Measurements from ENCODE around the gene ERRFI1. TPM values are rescaled to one million over a fixed set of nuclear protein-coding genes. Genes with fewer than 3 reads are reported as not detected.

The ERRFI1 gene
- polyA plus RNA-seq, 3 donors from 2014 or later, result 0.33 to 1.1 TPM; not detected in 1

DNA sequence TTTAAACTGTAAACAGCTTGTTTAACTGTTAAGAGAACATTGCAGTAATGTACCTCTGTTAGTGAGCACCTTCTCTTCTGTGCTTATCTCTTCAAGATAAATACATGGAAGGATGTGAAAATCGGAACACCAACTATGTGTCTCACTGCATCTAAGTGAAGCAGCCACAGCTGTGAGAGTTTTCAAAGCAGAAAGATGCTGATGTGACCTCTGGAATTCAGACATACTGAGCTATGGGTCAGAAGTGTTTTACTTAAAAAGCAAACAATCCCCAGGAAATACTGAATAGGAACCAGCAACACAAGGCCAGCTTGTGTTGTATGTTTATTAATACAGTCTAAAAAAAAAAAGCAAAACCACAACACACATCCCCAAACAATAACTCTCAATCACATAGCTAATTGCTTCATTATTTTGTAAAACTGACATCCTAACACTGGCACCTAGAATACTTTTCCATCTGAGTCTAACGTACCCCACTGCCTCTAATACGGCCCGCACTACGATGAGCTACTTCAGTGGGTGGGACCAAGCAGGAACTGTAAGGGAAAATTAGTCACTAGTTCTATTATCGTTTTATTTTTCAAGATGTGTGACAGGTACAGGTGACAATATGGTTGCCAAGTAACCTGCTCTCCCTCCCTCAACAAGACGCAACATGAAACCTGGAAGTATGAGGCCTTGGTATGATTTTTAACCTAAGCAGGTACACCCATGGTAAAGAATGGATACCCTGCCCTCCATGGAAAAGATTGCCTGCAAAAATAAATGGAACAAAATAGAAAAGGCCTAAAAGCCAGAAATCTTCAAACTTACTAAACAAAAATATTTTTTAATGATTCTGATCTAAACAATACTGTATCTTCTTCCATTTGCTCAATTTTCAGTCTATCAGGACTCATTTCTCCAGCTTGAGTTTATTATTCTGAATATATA lies 13.9 kb downstream of the ERRFI1 start:
- no peak overlapping the region for H3K4me3 Mint-ChIP-seq
- no peaks in the 10 kb centered on the region for H3K9me3 Mint-ChIP-seq

DNA sequence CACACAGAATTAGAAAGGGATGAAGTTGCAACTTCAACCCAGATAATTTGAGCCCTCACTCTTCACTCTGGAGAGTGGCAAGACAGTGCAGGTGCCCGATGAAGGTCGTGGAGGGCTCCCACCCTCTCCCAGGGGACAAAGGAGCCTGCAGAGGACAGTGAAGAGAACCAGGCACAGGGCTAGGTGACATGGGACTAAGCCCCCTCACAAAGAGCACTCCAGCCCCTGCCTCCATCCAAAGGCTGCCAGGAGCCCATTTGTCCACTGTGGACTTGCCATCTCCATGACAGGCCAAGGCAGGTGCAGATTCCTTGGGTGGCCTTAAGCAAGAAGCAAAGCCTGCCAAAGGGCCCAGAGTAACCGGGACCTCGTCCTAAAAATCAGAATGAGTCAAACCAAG lies 15.1 kb downstream of the ERRFI1 start:
- Mint-ChIP-seq H3K9me3 (no peaks in the 10 kb centered on the region), H3K36me3 (peaks cover 0 to 8% (median 0%) of the 10 kb centered on the region in 3 donors), H3K4me1 (no peaks in the 10 kb centered on the region), H3K27ac (no peak overlapping the region), H3K27me3 (ENCODE audit: low read depth in 3 of 3) (peaks cover 0 to 3% (median 0%) of the 10 kb centered on the region in 3 donors), H3K4me3 (no peak overlapping the region)
- DNase-seq, result no peak

More for the DNA sequence above, 13.9 kb downstream of the ERRFI1 start:
- no peaks in the 10 kb centered on the region for H3K4me1 Mint-ChIP-seq
- peak overlapping the region in 1 of 6 donors; percentile 24 for H3K27ac Mint-ChIP-seq
- peaks cover 0 to 8% (median 0%) of the 10 kb centered on the region in 3 donors for H3K36me3 Mint-ChIP-seq
- no peak for DNase-seq
- peaks cover 3 to 5% (median 3%) of the 10 kb centered on the region in 3 donors for H3K27me3 Mint-ChIP-seq (ENCODE audit: low read depth in 3 of 3)

DNA sequence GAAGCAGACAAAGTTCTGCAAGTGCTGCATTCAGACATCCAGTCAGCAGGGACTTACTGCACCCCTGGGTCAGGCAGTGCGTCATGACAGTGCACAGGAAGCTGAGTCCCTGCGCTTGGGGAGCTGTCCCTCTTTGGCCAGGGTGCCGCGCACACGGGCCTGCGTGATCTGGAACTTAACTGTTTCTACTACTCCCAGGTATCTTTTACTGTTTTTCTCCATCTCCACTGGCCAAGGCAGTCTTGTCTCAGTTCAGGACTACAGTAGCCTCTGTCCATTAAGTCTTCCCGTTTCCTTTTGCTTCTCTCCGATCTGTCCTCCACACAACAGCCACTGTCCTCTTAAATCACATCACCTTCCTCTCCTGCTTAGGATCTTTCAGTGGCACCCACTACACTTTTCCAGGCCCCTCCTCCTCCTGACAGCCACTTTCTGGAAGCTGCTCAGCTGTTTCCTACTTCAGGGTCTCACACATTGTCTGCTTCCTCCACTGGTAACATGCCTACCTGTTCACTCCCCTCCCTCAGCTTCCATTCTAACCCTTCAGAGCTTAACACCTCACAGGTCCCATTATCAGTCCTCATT lies 15.9 kb downstream of the ERRFI1 start:
- DNase-seq, result no peak
- Mint-ChIP-seq H3K4me1 (no peaks in the 10 kb centered on the region), H3K27me3 (ENCODE audit: low read depth in 3 of 3) (peaks cover 0 to 3% (median 0%) of the 10 kb centered on the region in 3 donors), H3K27ac (no peak overlapping the region), H3K4me3 (no peak overlapping the region), H3K36me3 (peaks cover 0 to 11% (median 0%) of the 10 kb centered on the region in 3 donors), H3K9me3 (no peaks in the 10 kb centered on the region)

DNA sequence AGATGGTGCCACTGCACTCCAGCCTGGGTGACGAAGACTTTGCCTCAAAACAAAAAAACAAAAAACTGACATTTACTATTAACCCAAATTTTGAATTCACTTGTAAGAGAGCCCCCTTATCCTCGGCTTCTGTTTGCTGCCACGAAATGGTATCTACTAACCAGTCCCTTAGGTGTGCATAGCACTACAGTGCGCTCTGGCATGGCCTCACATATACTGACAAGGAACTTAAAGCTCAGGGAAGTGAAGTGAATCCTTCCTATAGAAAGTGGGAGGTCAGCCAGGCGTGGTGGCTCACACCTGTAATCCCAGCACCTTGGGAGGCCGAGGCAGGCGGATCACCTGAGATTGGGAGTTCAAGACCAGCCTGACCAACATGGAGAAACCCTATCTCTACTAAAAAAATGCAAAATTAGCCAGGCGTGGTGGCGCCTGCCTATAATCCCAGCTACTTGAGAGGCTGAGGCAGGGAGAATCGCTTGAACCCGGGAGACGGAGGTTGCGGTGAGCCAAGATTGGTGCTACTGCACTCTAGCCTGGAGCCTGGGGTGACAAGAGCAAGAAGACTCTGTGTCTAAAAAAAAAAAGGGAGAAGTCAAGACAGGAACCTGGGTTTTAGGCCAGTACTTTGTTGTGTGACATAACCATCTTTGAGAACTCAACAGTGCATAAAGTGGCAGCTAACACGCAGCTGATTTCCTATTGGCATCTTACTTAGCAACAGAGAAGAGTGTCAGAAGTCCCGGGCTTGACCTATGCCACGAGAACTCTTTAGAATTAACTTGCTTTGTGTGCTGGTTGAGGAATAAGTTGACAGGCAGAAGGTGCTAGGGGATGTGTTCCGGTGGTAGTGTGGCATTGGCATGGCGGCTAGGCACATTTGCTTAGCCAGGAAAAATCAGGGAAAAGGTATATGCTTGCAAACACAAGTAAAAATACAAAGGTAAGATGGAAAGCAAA lies 16.8 kb downstream of the ERRFI1 start:
- Mint-ChIP-seq H3K36me3 (peaks cover 0 to 17% (median 4%) of the 10 kb centered on the region in 3 donors), H3K9me3 (no peaks in the 10 kb centered on the region)

DNA sequence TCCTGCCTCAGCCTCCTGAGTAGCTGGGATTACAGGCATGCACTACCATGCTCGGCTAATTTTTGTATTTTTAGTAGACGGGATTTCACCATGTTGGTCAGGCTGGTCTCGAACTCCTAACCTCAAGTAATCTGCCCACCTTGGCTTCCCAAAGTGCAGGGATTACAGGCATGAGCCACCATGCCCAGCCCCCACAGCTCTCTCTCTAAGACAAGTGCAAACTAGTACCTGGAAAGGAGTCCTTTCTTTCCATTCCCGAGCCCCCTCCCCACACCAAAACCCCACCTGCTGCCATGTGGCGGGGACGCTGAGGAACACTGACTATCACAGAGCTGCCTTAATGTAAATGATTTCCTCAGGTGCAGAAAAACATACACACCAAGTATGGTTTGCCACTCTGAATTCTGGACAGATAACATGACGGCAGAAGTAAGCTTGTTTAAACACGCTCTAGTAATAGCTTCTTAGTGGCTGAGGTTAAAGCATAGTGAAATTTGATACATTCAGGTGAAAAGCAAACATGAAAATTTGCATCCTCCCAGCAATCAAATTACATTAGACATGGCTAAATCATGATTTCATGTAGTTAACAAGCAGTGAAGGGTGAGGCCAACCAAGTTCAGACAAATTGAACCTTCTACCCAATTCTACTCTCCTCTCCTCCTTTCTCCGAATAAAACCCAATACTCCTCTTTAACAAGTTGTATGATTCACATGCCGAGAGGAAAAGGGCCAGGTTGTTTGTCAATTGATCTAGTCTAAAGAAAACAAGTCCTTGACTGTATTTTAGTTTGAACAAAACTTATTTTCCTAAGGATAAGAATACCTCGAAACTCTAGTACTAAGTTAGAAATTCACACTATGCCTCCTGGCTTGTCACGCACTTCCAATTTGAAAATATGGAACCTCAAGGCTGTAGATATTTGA lies 19.8 kb downstream of the ERRFI1 start:
- H3K4me1 Mint-ChIP-seq, result no peaks in the 10 kb centered on the region
- H3K27me3 Mint-ChIP-seq (ENCODE audit: low read depth in 3 of 3), result peaks cover 0 to 3% (median 0%) of the 10 kb centered on the region in 3 donors
- H3K36me3 Mint-ChIP-seq, result peaks cover 4 to 30% (median 22%) of the 10 kb centered on the region in 3 donors
- no peaks in the 10 kb centered on the region for H3K9me3 Mint-ChIP-seq
- H3K4me3 Mint-ChIP-seq, result no peak overlapping the region
- no peak for DNase-seq
- no peak overlapping the region for H3K27ac Mint-ChIP-seq

More for the DNA sequence above, 16.8 kb downstream of the ERRFI1 start:
- DNase-seq, result no peak
- Mint-ChIP-seq H3K27ac (no peak overlapping the region), H3K27me3 (ENCODE audit: low read depth in 3 of 3) (peaks cover 0 to 3% (median 0%) of the 10 kb centered on the region in 3 donors), H3K4me3 (no peak overlapping the region), H3K4me1 (no peaks in the 10 kb centered on the region)

DNA sequence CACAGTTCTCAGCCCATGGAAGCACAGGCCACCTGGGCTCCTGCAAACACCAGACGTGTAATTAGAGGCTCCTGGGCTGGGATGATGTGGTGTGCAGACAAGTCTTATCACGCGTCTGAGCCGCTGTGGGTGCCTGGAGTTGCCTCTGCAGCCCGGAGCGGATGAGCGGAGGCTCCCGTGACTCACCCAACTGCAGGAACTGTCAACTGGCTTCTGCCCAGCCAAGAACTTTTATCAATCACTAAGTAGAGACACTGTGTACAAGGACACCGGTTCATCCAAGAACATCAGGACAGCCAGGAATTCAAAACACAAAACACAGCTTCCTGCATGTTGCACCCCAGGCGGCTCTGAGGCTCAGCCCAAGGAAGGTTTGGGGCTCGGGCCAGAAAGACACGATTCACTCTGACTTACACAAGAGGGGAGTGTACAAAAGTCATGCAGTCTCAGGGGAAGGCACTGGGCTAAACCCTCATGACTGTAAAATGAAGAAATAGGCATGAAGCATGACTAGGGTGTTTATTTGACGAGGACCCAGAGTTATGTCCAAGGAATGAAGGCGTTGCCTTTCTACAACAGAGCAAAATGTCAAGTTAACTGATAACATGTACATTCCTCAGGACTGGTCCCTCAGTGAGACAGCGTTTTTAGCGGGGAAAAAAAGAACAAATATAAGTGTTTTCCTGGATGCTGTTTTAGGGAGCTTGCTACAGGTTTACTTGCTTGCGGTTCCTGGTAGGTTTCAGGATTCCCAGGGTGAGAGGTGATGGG lies 21.1 kb downstream of the ERRFI1 start:
- no peaks in the 10 kb centered on the region for H3K4me1 Mint-ChIP-seq
- no peak for DNase-seq
- H3K27ac Mint-ChIP-seq, result no peak overlapping the region
- peaks cover 4 to 30% (median 25%) of the 10 kb centered on the region in 3 donors for H3K36me3 Mint-ChIP-seq
- no peak overlapping the region for H3K4me3 Mint-ChIP-seq
- H3K27me3 Mint-ChIP-seq (ENCODE audit: low read depth in 3 of 3), result no peaks in the 10 kb centered on the region
- no peaks in the 10 kb centered on the region for H3K9me3 Mint-ChIP-seq

DNA sequence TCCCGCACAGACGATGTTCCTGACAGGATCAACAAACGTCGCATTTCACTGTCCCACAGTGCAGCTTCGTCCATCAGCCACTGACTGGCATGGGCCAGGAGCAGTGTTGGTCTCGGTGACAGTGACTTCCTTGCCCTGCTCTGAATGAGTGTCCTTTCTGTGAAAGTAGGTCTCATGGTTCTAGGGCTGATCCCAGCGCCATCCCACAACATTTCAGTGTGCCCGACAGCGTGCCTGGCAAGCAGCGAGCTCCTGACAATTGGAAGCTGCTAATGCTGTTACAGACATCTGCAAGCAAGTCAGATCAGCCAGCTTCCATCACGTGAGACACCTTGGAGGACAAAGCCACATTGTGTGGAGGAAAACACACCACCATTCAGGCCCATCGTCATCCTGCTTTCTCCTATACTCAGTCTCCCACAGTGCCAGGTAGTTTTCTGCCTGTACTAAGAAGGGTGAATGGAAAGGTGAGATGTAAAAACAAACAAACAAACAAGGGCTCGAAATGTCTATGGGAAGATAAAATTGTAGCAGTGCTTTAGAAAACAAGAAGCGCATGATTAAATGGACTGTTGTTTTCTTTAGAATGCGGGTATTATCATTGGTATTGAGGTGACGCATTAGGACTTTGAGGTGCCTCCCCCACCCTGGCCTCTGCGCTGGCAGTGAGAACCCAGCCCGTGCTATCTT lies 21.9 kb downstream of the ERRFI1 start:
- no peak overlapping the region for H3K27ac Mint-ChIP-seq
- no peaks in the 10 kb centered on the region for H3K9me3 Mint-ChIP-seq
- H3K36me3 Mint-ChIP-seq, result peaks cover 4 to 30% (median 25%) of the 10 kb centered on the region in 3 donors
- H3K4me1 Mint-ChIP-seq, result no peaks in the 10 kb centered on the region
- no peak for DNase-seq
- H3K4me3 Mint-ChIP-seq, result no peak overlapping the region
- no peaks in the 10 kb centered on the region for H3K27me3 Mint-ChIP-seq (ENCODE audit: low read depth in 3 of 3)

DNA sequence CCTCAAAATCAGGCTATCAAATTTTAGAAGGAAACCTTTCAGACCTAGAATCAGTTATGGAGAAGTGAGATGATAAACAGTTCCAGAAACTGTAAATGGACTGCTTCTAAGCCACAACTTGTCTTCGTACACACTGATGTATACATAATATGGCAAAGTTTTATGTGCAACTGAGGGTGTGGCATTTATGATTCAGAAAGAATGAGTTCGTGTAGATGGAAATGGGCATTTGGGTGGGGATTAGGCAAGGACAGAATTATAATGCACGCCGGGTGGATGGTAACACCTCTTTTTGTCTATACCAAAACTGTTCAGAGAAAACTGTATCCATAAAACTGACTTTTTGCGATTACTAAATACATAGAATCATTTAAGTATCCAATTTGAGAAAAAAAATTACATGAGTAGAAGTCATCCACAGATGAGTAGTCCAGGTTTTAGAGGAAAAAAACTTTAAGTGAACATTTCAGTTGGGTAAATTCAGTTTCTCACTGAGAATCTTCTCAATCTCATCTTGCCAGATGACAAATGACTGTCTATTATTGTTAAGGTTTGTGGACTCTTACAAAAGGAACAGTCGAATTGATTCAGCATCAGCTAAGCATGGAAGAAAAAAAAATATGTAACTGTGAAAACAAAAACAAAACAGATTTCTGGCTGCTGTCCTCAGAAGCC lies 22.5 kb downstream of the ERRFI1 start:
- Mint-ChIP-seq H3K27me3 (ENCODE audit: low read depth in 3 of 3) (no peaks in the 10 kb centered on the region), H3K4me3 (no peak overlapping the region), H3K27ac (no peak overlapping the region), H3K9me3 (no peaks in the 10 kb centered on the region), H3K4me1 (no peaks in the 10 kb centered on the region), H3K36me3 (peaks cover 4 to 30% (median 25%) of the 10 kb centered on the region in 3 donors)
- no peak for DNase-seq

DNA sequence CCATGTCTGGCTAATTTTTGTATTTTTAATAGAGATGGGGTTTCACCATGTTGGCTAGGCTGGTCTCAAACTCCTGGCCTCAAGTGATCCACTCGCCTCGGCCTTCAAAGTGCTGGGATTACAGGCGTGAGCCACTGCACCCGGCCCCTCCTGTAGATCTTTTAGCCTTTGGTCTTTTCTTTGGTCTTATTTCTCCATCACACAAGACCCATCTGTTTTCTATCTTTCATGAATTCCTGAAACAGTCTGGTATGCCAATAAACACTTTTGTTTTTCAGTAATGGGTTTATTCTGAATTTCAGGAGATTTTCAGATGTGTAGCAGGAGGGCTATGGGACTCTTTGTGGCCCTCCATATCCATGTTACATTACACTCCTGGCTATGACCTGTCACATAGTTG lies 23.2 kb downstream of the ERRFI1 start:
- H3K36me3 Mint-ChIP-seq, result peaks cover 4 to 31% (median 26%) of the 10 kb centered on the region in 3 donors
- H3K4me1 Mint-ChIP-seq, result no peaks in the 10 kb centered on the region
- no peak overlapping the region for H3K4me3 Mint-ChIP-seq
- H3K27me3 Mint-ChIP-seq (ENCODE audit: low read depth in 3 of 3), result no peaks in the 10 kb centered on the region
- no peak for DNase-seq
- H3K27ac Mint-ChIP-seq, result no peak overlapping the region
- no peaks in the 10 kb centered on the region for H3K9me3 Mint-ChIP-seq

DNA sequence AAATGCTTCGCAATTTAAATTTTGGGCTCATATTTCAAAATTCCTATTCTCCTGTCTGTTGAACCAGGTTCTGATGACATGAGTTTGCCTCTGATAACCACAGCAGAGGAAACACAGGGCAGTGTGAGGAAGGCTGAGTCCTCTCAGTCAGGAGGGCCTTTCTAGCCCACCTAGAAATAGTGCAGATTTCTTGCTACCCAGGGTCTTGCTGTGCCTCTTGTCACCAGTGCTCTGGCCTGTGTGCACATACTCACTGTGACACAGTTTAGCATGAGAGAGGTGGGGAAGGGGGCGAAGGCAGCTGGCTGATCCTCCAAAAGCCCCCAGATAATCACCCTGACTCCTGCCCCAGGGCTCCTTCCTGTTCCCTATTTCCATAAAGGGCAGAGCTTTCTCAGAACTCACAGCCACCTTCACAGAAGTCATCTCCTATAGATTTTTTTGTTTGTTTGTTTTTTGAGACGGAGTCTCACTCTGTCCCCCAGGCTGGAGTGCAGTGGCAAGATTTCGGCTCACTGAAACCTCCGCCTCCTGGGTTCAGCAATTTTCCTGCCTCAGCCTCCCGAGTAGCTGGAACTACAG lies 23.7 kb downstream of the ERRFI1 start:
- no peak overlapping the region for H3K27ac Mint-ChIP-seq
- no peak for DNase-seq
- no peak overlapping the region for H3K4me3 Mint-ChIP-seq
- H3K27me3 Mint-ChIP-seq (ENCODE audit: low read depth in 3 of 3), result no peaks in the 10 kb centered on the region
- H3K9me3 Mint-ChIP-seq, result no peaks in the 10 kb centered on the region
- peaks cover 4 to 34% (median 28%) of the 10 kb centered on the region in 3 donors for H3K36me3 Mint-ChIP-seq
- no peaks in the 10 kb centered on the region for H3K4me1 Mint-ChIP-seq

DNA sequence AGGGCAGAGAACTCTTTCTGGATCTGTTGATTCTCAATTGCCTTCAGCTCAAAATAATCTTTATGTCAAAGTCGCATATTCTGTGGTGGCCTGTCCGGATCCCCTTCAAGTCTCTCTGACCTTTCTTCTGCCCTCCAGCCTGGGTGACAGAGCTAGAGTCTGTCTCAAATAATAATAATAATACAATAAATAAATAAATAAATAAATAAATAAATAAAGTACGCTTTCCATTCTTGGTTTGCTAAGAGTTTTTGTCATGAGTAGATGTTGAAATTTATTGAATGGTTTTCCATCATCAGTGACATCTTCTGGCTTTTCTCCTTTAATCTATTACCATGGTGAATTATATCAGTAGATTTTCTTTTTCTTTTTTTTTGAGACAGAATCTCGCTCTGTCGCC lies 30.7 kb downstream of the ERRFI1 start:
- H3K27ac Mint-ChIP-seq, result no peak overlapping the region
- peaks cover 0 to 2% (median 1%) of the 10 kb centered on the region in 6 donors for H3K9me3 Mint-ChIP-seq
- H3K27me3 Mint-ChIP-seq (ENCODE audit: low read depth in 3 of 3), result peaks cover 2 to 10% (median 3%) of the 10 kb centered on the region in 3 donors
- DNase-seq, result no peak
- H3K36me3 Mint-ChIP-seq, result peaks cover 0 to 8% (median 6%) of the 10 kb centered on the region in 3 donors
- peaks cover 0 to under 1% of the 10 kb centered on the region in 2 donors for H3K4me1 Mint-ChIP-seq
- no peak overlapping the region for H3K4me3 Mint-ChIP-seq

Data from immature natural killer cell (primary cell).